Stomach (tissue), 4 donors: Measurements from ENCODE around the gene LRIG1.

Experiments
- CTCF ChIP-seq, 7 experiments: fragments of 450-650 bp in 4 of 7; fragments of 200-600 bp in 3 of 7; sonication (generic) in 3 of 7; IDR thresholded peaks; one replicate each; pipeline ENCODE4 v1.5.1; 2016 to 2019; ENCODE audit warnings: antibody characterized with exemption in 7 of 7, control low read depth in 2 of 7, mild to moderate bottlenecking in 1 of 7
- POLR2A ChIP-seq, 4 donors: fragments of 450-650 bp; IDR thresholded peaks; one replicate each; pipeline ENCODE4 v1.6.1; 2016; ENCODE audit warnings: antibody characterized with exemption in 4 of 4, control low read depth in 2 of 4, mild to moderate bottlenecking in 1 of 4, moderate library complexity in 1 of 4
- POLR2AphosphoS5 ChIP-seq, 3 donors: sonication (generic); formaldehyde crosslinking; IDR thresholded peaks; one replicate each; pipeline ENCODE4 v1.6.1; 2016; ENCODE audit warnings: antibody characterized with exemption in 3 of 3

DNA sequence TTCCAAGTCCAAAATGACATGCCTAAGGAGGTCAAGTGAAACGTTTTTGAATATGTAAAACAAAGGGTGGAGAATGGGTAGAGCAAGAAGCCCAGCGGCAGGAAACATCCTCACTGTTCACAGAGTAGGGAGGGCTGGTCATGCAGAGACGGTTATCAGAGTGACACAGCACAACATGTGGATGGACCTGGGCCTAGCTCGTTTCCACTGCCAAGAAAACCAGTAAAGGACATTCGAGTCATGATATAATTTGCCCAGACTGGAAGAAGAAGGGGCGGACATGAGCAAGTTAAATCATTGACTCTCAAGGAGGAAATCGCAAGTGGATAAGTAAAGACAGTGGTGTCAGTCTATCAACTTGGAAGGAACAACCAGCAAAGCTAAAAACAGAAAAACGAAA is 89.3 kb downstream of the LRIG1 start:
- no peak for TF ChIP-seq CTCF (IDR thresholded peaks at IDR 0.05)
- no peak for TF ChIP-seq POLR2A (IDR thresholded peaks at IDR 0.05)
- TF ChIP-seq POLR2AphosphoS5 (IDR thresholded peaks at IDR 0.05) = no peak
